ENCODE data around the gene SCRN1. TPM values are rescaled to one million over a fixed set of nuclear protein-coding genes. Genes with fewer than 3 reads are reported as not detected.
A peak's percentile ranks its signal among the peaks of the same experiment; 100 is the strongest.
"Not testable (repeated sequence)": the region's sequence is repeated elsewhere in the genome, so short reads cannot be mapped to it uniquely, and the experiment has no call there.

Gene SCRN1
- total and polyA plus RNA-seq, 4 donors = 30.8 to 71.9 (median 44.4) TPM

GRCh38 chr7:29968683-29969395 is 20.8 kb downstream of the SCRN1 start:
- H3K36me3 ChIP-seq (ENCODE audit: control insufficient read depth in 1 of 2, insufficient read depth in 2 of 2, low read length in 1 of 2) = peaks cover 0 to 5% of the 10 kb centered on the region in 2 donors
- intact Hi-C loops (cut with DNase I) = no loop called here
- 85 to 87% methylated on average over 12 of the region's 12 CpGs for WGBS, 2 donors
- H3K4me3 ChIP-seq (ENCODE audit: low read length in 2 of 2) = no peak overlapping the region
- no peaks in the 10 kb centered on the region for H3K9me3 ChIP-seq (ENCODE audit: control insufficient read depth, low read length)
- H3K27ac ChIP-seq (ENCODE audit: low read depth in 1 of 2, low read length in 2 of 2) = no peak overlapping the region
- no peaks in the 10 kb centered on the region for H3K27me3 ChIP-seq (ENCODE audit: control insufficient read depth in 1 of 2, insufficient read depth in 2 of 2, low read length in 1 of 2)
- H3K4me1 ChIP-seq (ENCODE audit: control insufficient read depth in 1 of 2, insufficient read depth in 2 of 2, low read length in 2 of 2) = peaks cover 0 to 4% of the 10 kb centered on the region in 2 donors
- no peak for DNase-seq
- ATAC-seq (ENCODE audit: low FRiP score) = no peak

- peaks cover 4 to 5% of the 10 kb centered on the region in 2 donors for H3K36me3 ChIP-seq (ENCODE audit: control insufficient read depth in 1 of 2, insufficient read depth in 2 of 2, low read length in 1 of 2)
- H3K27ac ChIP-seq (ENCODE audit: low read depth in 1 of 2, low read length in 2 of 2) = no peak overlapping the region
- H3K27me3 ChIP-seq (ENCODE audit: control insufficient read depth in 1 of 2, insufficient read depth in 2 of 2, low read length in 1 of 2) = no peaks in the 10 kb centered on the region
- intact Hi-C loops (cut with DNase I) = no loop called here
- WGBS, 2 donors = 58 to 67% methylated on average over 3 of the region's 3 CpGs
- H3K9me3 ChIP-seq (ENCODE audit: control insufficient read depth, low read length) = no peaks in the 10 kb centered on the region
- no peak for ATAC-seq (ENCODE audit: low FRiP score)
- H3K4me1 ChIP-seq (ENCODE audit: control insufficient read depth in 1 of 2, insufficient read depth in 2 of 2, low read length in 2 of 2) = peaks cover 0 to 4% of the 10 kb centered on the region in 2 donors
- DNase-seq = no peak
- no peak overlapping the region for H3K4me3 ChIP-seq (ENCODE audit: low read length in 2 of 2)
These were observed 24.6 kb downstream of the SCRN1 start for GRCh38 chr7:29965030-29965429.

- Histone ChIP-seq H3K36me3 (ENCODE audit: control insufficient read depth in 1 of 2, insufficient read depth in 2 of 2, low read length in 1 of 2) (peaks cover 0 to 4% of the 10 kb centered on the region in 2 donors), H3K9me3 (ENCODE audit: control insufficient read depth, low read length) (no peaks in the 10 kb centered on the region), H3K4me1 (ENCODE audit: control insufficient read depth in 1 of 2, insufficient read depth in 2 of 2, low read length in 2 of 2) (no peaks in the 10 kb centered on the region), H3K4me3 (ENCODE audit: low read length in 2 of 2) (no peak overlapping the region), H3K27ac (ENCODE audit: low read depth in 1 of 2, low read length in 2 of 2) (no peak overlapping the region), H3K27me3 (ENCODE audit: control insufficient read depth in 1 of 2, insufficient read depth in 2 of 2, low read length in 1 of 2) (no peaks in the 10 kb centered on the region)
- ATAC-seq (ENCODE audit: low FRiP score) (no peak), DNase-seq (no peak)
- intact Hi-C loops (cut with DNase I) = no loop called here
- 97 to 100% methylated on average over 1 of the region's 1 CpG for WGBS, 2 donors
These were observed 27.6 kb downstream of the SCRN1 start for GRCh38 chr7:29962035-29962434.

- H3K36me3 ChIP-seq (ENCODE audit: control insufficient read depth in 1 of 2, insufficient read depth in 2 of 2, low read length in 1 of 2); intact Hi-C loops (cut with DNase I); H3K9me3 ChIP-seq (ENCODE audit: control insufficient read depth, low read length); ATAC-seq (ENCODE audit: low FRiP score); H3K27me3 ChIP-seq (ENCODE audit: control insufficient read depth in 1 of 2, insufficient read depth in 2 of 2, low read length in 1 of 2); DNase-seq; H3K4me3 ChIP-seq (ENCODE audit: low read length in 2 of 2); H3K4me1 ChIP-seq (ENCODE audit: control insufficient read depth in 1 of 2, insufficient read depth in 2 of 2, low read length in 2 of 2); H3K27ac ChIP-seq (ENCODE audit: low read depth in 1 of 2, low read length in 2 of 2): not testable (repeated sequence)
- WGBS, 2 donors = 90 to 97% methylated on average over 6 to 19 of the region's 19 CpGs
These were observed 28.0 kb downstream of the SCRN1 start for GRCh38 chr7:29961611-29962010.

- ATAC-seq (ENCODE audit: low FRiP score) = no peak
- 89 to 92% methylated on average over 8 of the region's 8 CpGs for WGBS, 2 donors
- Histone ChIP-seq H3K4me1 (ENCODE audit: control insufficient read depth in 1 of 2, insufficient read depth in 2 of 2, low read length in 2 of 2) (peaks cover 0 to 2% of the 10 kb centered on the region in 2 donors), H3K36me3 (ENCODE audit: control insufficient read depth in 1 of 2, insufficient read depth in 2 of 2, low read length in 1 of 2) (peaks cover 0 to 4% of the 10 kb centered on the region in 2 donors), H3K27ac (ENCODE audit: low read depth in 1 of 2, low read length in 2 of 2) (no peak overlapping the region), H3K4me3 (ENCODE audit: low read length in 2 of 2) (no peak overlapping the region), H3K9me3 (ENCODE audit: control insufficient read depth, low read length) (no peaks in the 10 kb centered on the region), H3K27me3 (ENCODE audit: control insufficient read depth in 1 of 2, insufficient read depth in 2 of 2, low read length in 1 of 2) (no peaks in the 10 kb centered on the region)
- no peak for DNase-seq
- intact Hi-C loops (cut with DNase I) = loop anchor here (10.0 kb wide), 2 partner anchors 66 to 106 kb away; partner anchors contain the start of genes FKBP14 (in 1 of the 2) and PLEKHA8 (in 1 of the 2)
These were observed 30.8 kb downstream of the SCRN1 start for GRCh38 chr7:29958667-29959358.

GRCh38 chr7:29957521-29958310 is 31.9 kb downstream of the SCRN1 start:
- intact Hi-C loops (cut with DNase I) = loop anchor here (10.0 kb wide), 2 partner anchors 67 to 107 kb away; partner anchors contain the start of genes FKBP14 (in 1 of the 2) and PLEKHA8 (in 1 of the 2)
- ATAC-seq (ENCODE audit: low FRiP score) (no peak), DNase-seq (no peak)
- no peak overlapping the region for H3K4me3 ChIP-seq (ENCODE audit: low read length in 2 of 2)
- H3K9me3 ChIP-seq (ENCODE audit: control insufficient read depth, low read length) = no peaks in the 10 kb centered on the region
- no peak overlapping the region for H3K27ac ChIP-seq (ENCODE audit: low read depth in 1 of 2, low read length in 2 of 2)
- no peaks in the 10 kb centered on the region for H3K36me3 ChIP-seq (ENCODE audit: control insufficient read depth in 1 of 2, insufficient read depth in 2 of 2, low read length in 1 of 2)
- 92 to 93% methylated on average over 9 of the region's 9 CpGs for WGBS, 2 donors
- H3K4me1 ChIP-seq (ENCODE audit: control insufficient read depth in 1 of 2, insufficient read depth in 2 of 2, low read length in 2 of 2) = peaks cover 0 to 2% of the 10 kb centered on the region in 2 donors
- H3K27me3 ChIP-seq (ENCODE audit: control insufficient read depth in 1 of 2, insufficient read depth in 2 of 2, low read length in 1 of 2) = no peaks in the 10 kb centered on the region

- Histone ChIP-seq H3K4me1 (ENCODE audit: control insufficient read depth in 1 of 2, insufficient read depth in 2 of 2, low read length in 2 of 2) (peaks cover 0 to 2% of the 10 kb centered on the region in 2 donors), H3K36me3 (ENCODE audit: control insufficient read depth in 1 of 2, insufficient read depth in 2 of 2, low read length in 1 of 2) (no peaks in the 10 kb centered on the region), H3K27ac (ENCODE audit: low read depth in 1 of 2, low read length in 2 of 2) (no peak overlapping the region), H3K4me3 (ENCODE audit: low read length in 2 of 2) (no peak overlapping the region), H3K27me3 (ENCODE audit: control insufficient read depth in 1 of 2, insufficient read depth in 2 of 2, low read length in 1 of 2) (no peaks in the 10 kb centered on the region), H3K9me3 (ENCODE audit: control insufficient read depth, low read length) (no peaks in the 10 kb centered on the region)
- intact Hi-C loops (cut with DNase I) = loop anchor here (10.0 kb wide), 2 partner anchors 68 to 108 kb away; partner anchors contain the start of genes FKBP14 (in 1 of the 2) and PLEKHA8 (in 1 of the 2)
- no peak for DNase-seq
- no peak for ATAC-seq (ENCODE audit: low FRiP score)
- 69 to 71% methylated on average over 3 of the region's 3 CpGs for WGBS, 2 donors
These were observed 33.1 kb downstream of the SCRN1 start for GRCh38 chr7:29956487-29956836.

GRCh38 chr7:29955799-29956486 is 33.7 kb downstream of the SCRN1 start:
- Histone ChIP-seq H3K4me1 (ENCODE audit: control insufficient read depth in 1 of 2, insufficient read depth in 2 of 2, low read length in 2 of 2) (peaks cover 0 to 2% of the 10 kb centered on the region in 2 donors), H3K4me3 (ENCODE audit: low read length in 2 of 2) (no peak overlapping the region), H3K36me3 (ENCODE audit: control insufficient read depth in 1 of 2, insufficient read depth in 2 of 2, low read length in 1 of 2) (no peaks in the 10 kb centered on the region), H3K9me3 (ENCODE audit: control insufficient read depth, low read length) (no peaks in the 10 kb centered on the region), H3K27me3 (ENCODE audit: control insufficient read depth in 1 of 2, insufficient read depth in 2 of 2, low read length in 1 of 2) (no peaks in the 10 kb centered on the region), H3K27ac (ENCODE audit: low read depth in 1 of 2, low read length in 2 of 2) (no peak overlapping the region)
- ATAC-seq (ENCODE audit: low FRiP score) (peak; percentile 46), DNase-seq (peak in 1 of 2 donors; percentile 59)
- intact Hi-C loops (cut with DNase I) = loop anchor here (10.0 kb wide), 2 partner anchors 69 to 109 kb away; partner anchors contain the start of genes FKBP14 (in 1 of the 2) and PLEKHA8 (in 1 of the 2)
- 68 to 71% methylated on average over 8 of the region's 8 CpGs for WGBS, 2 donors

Data from aorta (tissue), 5 donors.